Melanocyte of skin (primary cell): ENCODE measurements around the gene HMX2. TPM values are rescaled to one million over a fixed set of nuclear protein-coding genes. Genes with fewer than 3 reads are reported as not detected.

Source experiments
- total RNA-seq, 2 donors: library from RNA; depleted of rRNA; stranded (reverse); fragments of >200 nt; gene quantifications; 2 replicates each; pipeline ENCODE4 v1.2.3, GENCODE V29; 2012

The HMX2 gene
- total RNA-seq = not detected

GRCh38 chr10:123147635-123148413, at the start of gene HMX2:
HMX2 (plus strand) TSS chr10:123148136; CDS start chr10:123148379, 243 bp downstream.

GRCh38 chr10:123135415-123136141, 12.4 kb upstream of the HMX2 start, which contains the start of gene HMX3:
HMX3 (plus strand) TSS chr10:123135970; CDS start chr10:123136051, 81 bp downstream.

GRCh38 chr10:123154092-123154710, 6.3 kb downstream of the HMX2 start, which contains the start of gene BUB3:
BUB3 (plus strand) TSS chr10:123154402; CDS start chr10:123154918, 516 bp downstream.

Other genes starting within 250 kb of the HMX2 start
- not detected for gene FAM24A, start 237.5 kb upstream of the HMX2 start, total RNA-seq
- gene C10orf88, start 193.9 kb upstream of the HMX2 start, total RNA-seq = 10 to 100 TPM in 1 of 2 donors, 1 to 10 TPM in 1; 6.2 to 12.0 TPM
- gene PSTK, start 167.7 kb upstream of the HMX2 start, total RNA-seq = 1 to 10 TPM; 4.5 to 5.0 TPM
- 1 to 10 TPM; 3.0 to 3.8 TPM for gene IKZF5, start 139.3 kb upstream of the HMX2 start, total RNA-seq
- 1 to 10 TPM; 8.0 to 9.3 TPM for gene ACADSB, start 139.1 kb upstream of the HMX2 start, total RNA-seq
- not detected for gene HMX3, start 12.2 kb upstream of the HMX2 start, total RNA-seq
- 100 to 1,000 TPM; 113 to 216 TPM for gene BUB3, start 6.3 kb downstream of the HMX2 start, total RNA-seq